K562 (cell line): ENCODE measurements around the gene VGF. TPM values are rescaled to one million over a fixed set of nuclear protein-coding genes. Genes with fewer than 3 reads are reported as not detected.

Experiments used
- ATAC-seq: fragments of 200-7000 bp; cut with Tn5 transposase; 3 replicates; pipeline ENCODE4 v1.9.1; 2020; ENCODE audit warnings: moderate library complexity
- BruUV-seq: library from RNA; stranded (reverse); fragments of 400-500 nt; replicated peaks from 2 replicates; lab custom pipeline; 2021; lab: Mats Ljungman, UMichigan
- CTCF ChIA-PET: fragments of 300-600 bp; formaldehyde crosslinking; extraction: SDS; loops from one replicate; lab custom pipeline; 2021; ENCODE audit warnings: low intra/inter-chr PET ratio; lab: Yijun Ruan, JAX
- POLR2A ChIA-PET: fragments of 300-600, 350-650 bp; sonication (Branson Sonifier 250); formaldehyde crosslinking; extraction: SDS; loops from one replicate; lab custom pipeline; 2021; ENCODE audit warnings: antibody characterized with exemption, inconsistent platforms; lab: Yijun Ruan, JAX
- DNase-seq, 4 experiments: peaks; one replicate each; pipeline versions ENCODE4 v3.0.0 to v3.0.0-alpha.2; 2011 to 2018; ENCODE audit warnings: low spot score in 3 of 4, mixed read lengths in 3 of 4; ENCODE audit errors: extremely low read depth in 1 of 4
- FAIRE-seq: peaks from 2 replicates; lab custom pipeline; 2011; peaks lifted over from hg19 to GRCh38; lab: Jason Lieb, UNC
- H2AFZ ChIP-seq: 2 replicates; pipeline ENCODE4 v1.6.0; 2011; ENCODE audit warnings: low read depth, low read length, control low read depth, inconsistent platforms
- H3K27ac ChIP-seq: fragments of 200-600 bp; 3 replicates; pipeline ENCODE4 v1.8.0; 2011; ENCODE audit warnings: low read depth, mild to moderate bottlenecking, control low read depth, inconsistent platforms, low read length, moderate library complexity, mixed read lengths; ENCODE audit errors: extremely low read depth
- H3K27me3 ChIP-seq, 2 experiments: fragments of 300-600 bp in 1 of 2; 2 replicates in 1 of 2; 3 replicates in 1 of 2; pipeline versions ENCODE4 v1.6.0 to v1.8.0; 2011; ENCODE audit warnings: inconsistent platforms in 2 of 2, low read length in 2 of 2, mild to moderate bottlenecking in 1 of 2, mixed read lengths in 1 of 2, moderate library complexity in 1 of 2; ENCODE audit not compliant: control insufficient read depth in 2 of 2, insufficient read depth in 2 of 2
- H3K36me3 ChIP-seq: fragments of 300-600 bp; 3 replicates; pipeline ENCODE4 v1.8.0; 2011; ENCODE audit warnings: mild to moderate bottlenecking, low read length, inconsistent platforms; ENCODE audit not compliant: control insufficient read depth, insufficient read depth
- H3K4me1 ChIP-seq, 2 experiments: fragments of 200-600 bp in 1 of 2; replicated peaks in 1 of 2; 2 replicates in 1 of 2; 3 replicates in 1 of 2; pipeline versions ENCODE4 v1.5.1 to v1.8.0; 2011; ENCODE audit warnings: inconsistent platforms in 2 of 2, low read length in 2 of 2, mild to moderate bottlenecking in 1 of 2, mixed read lengths in 1 of 2, moderate library complexity in 1 of 2; ENCODE audit not compliant: control insufficient read depth in 2 of 2, insufficient read depth in 2 of 2
- H3K4me2 ChIP-seq: 2 replicates; pipeline ENCODE4 v1.6.1; 2011; ENCODE audit warnings: low read length, control low read depth, inconsistent platforms, mixed read lengths; ENCODE audit not compliant: insufficient read depth
- H3K4me3 ChIP-seq: fragments of 200-600 bp; sonication (generic), shearing (Covaris generic); 2 replicates; pipeline ENCODE4 v1.5.1; 2016; ENCODE audit warnings: control low read depth, inconsistent platforms
- H3K79me2 ChIP-seq: fragments of 200-600 bp; 3 replicates; pipeline ENCODE4 v1.8.0; 2011; ENCODE audit warnings: low read length, inconsistent platforms; ENCODE audit not compliant: control insufficient read depth, insufficient read depth
- H3K9ac ChIP-seq, 2 experiments: 2 replicates each; pipeline versions ENCODE4 v1.6.0 to v1.6.1; 2011; ENCODE audit warnings: low read depth in 2 of 2, low read length in 2 of 2, control low read depth in 1 of 2, inconsistent platforms in 1 of 2, mild to moderate bottlenecking in 1 of 2, mixed read lengths in 1 of 2; ENCODE audit not compliant: insufficient read depth in 1 of 2
- H3K9me1 ChIP-seq: one replicate; pipeline ENCODE4 v1.6.0; 2011; ENCODE audit warnings: inconsistent platforms, mild to moderate bottlenecking, low read length, moderate library complexity; ENCODE audit not compliant: control insufficient read depth, insufficient read depth
- H3K9me3 ChIP-seq: replicated peaks from 2 replicates; pipeline ENCODE4 v1.5.1; 2011; ENCODE audit warnings: low read depth, low read length, inconsistent platforms; ENCODE audit not compliant: control insufficient read depth, insufficient read depth
- H4K20me1 ChIP-seq: replicated peaks from 2 replicates; pipeline ENCODE4 v1.6.1; 2011; ENCODE audit warnings: low read length, inconsistent platforms, mixed read lengths; ENCODE audit not compliant: control insufficient read depth, insufficient read depth
- CTCFL ChIP-seq: IDR thresholded peaks from 2 replicates; pipeline ENCODE4 v1.6.1; 2011; ENCODE audit warnings: borderline replicate concordance, low read depth, mild to moderate bottlenecking, moderate library complexity, low read length; ENCODE audit not compliant: insufficient read depth, poor library complexity, severe bottlenecking
- ELF4 ChIP-seq: fragments of 450-650 bp; formaldehyde crosslinking; IDR thresholded peaks from 2 replicates; pipeline ENCODE4 v1.4.0; 2022; ENCODE audit warnings: missing genetic modification characterization
- WGBS: fragments of 100-300 bp; shearing (Covaris generic); methylation state at CpG from one replicate; pipeline ENCODE4 v1.1.6; 2016; ENCODE audit warnings: low coverage, mixed read lengths; ENCODE audit not compliant: insufficient coverage; ENCODE audit errors: missing lambda C conversion rate; 5-methylcytosine and 5-hydroxymethylcytosine counted together
- in situ Hi-C: fragments of 300-500 bp; cut with MboI; formaldehyde crosslinking; loops from 4 replicates; pipeline ENCODE4 v1.15.0; 2018; ENCODE audit warnings: inconsistent platforms, mixed read lengths
- intact Hi-C: fragments of 100-400 bp; cut with micrococcal nuclease; formaldehyde crosslinking; loops from 2 replicates; pipeline ENCODE4 v1.14.2; 2022
- polyA plus RNA-seq, 8 experiments: library from polyadenylated mRNA; depleted of rRNA in 4 of 8; stranded (reverse) in 5 of 8; unstranded in 3 of 8; fragments of >200 nt; fragmentation: Nextera tagmentation in 2 of 8; fragmentation: Illumina TruSeq in 1 of 8; extraction: Ambion mirVana in 2 of 8; extraction: Trizol in 1 of 8; gene quantifications; 2 replicates each; pipeline versions ENCODE4 v1.2.1 to v1.2.3, GENCODE V29; 2011 to 2014; ENCODE audit warnings: inconsistent platforms in 1 of 8, missing spikeins in 1 of 8
- total RNA-seq, 7 experiments: library from RNA; depleted of rRNA in 6 of 7; stranded (reverse); fragments of >200 nt in 6 of 7; fragmentation: Illumina TruSeq in 2 of 7; extraction: Trizol in 2 of 7; gene quantifications; 2 replicates each; pipeline versions ENCODE4 v1.2.1 to v1.2.3, GENCODE V29; 2011 to 2021; ENCODE audit warnings: low replicate concordance in 1 of 7
- TF ChIP-seq, protein P1 (sequence below): fragments of 450-650 bp; IDR thresholded peaks from 2 replicates; pipeline ENCODE4 v1.6.1; 2016

Gene VGF
- total and polyA plus RNA-seq, 9 of the 15 experiments (the other 6 are each of a cell fraction or from before 2014, with no cell fraction given), result 0.03 to 5.7 (median 0.34) TPM

DNA sequence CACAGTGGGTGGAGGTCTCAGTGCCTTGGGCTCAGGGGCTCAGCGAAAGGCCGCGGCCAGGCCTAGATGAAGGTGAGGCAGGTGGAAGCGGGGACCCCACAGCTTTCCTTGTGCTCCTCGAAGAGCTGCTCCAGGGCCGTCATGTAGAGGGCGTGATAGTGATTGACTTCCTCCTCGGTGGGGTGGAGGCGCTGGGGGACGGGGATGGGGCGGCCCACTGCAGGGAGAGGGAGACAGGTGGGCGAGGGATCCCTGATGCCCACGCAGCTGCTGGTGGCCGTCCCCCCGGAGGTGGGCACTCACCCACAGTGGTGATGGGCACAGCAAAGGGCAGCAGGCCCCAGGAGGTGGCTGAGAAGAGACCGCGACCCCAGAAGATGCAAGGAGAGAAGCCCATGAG lies 30.5 kb upstream of the VGF start:
- Histone ChIP-seq H3K79me2 (no peaks in the 10 kb centered on the region), H3K4me2 (no peak overlapping the region), H3K9me1 (no peaks in the 10 kb centered on the region), H3K36me3 (no peaks in the 10 kb centered on the region), H3K9ac (peak overlapping the region in 1 of 2 experiments; percentile 65; a peak in 1 of 4 replicates), H4K20me1 (no peaks in the 10 kb centered on the region), H3K27ac (no peak overlapping the region), H3K4me3 (no peak overlapping the region), H2AFZ (no peak overlapping the region), H3K27me3 (peaks cover 0 to 10% of the 10 kb centered on the region in 2 experiments; a peak in 2 of 5 replicates), H3K4me1 (peaks cover 7 to 16% of the 10 kb centered on the region in 2 experiments), H3K9me3 (no peaks in the 10 kb centered on the region)
- in situ Hi-C loops (no loop called here), intact Hi-C loops (no loop called here)
- WGBS, result 42% methylated on average over 13 of the region's 17 CpGs
- BruUV-seq, result no TSS peak
- ChIA-PET CTCF (interaction anchor here (0.6 to 0.7 kb wide), 2 partner anchors 23 to 294 kb away, joined by 4 to 5 read pairs; no protein-coding TSS in a partner anchor), POLR2A (interaction anchor here (0.6 kb wide), 1 partner anchor 361 kb away, joined by 3 read pairs; no protein-coding TSS in a partner anchor)
- peak; percentile 36; the same call in 2 of the 3 replicates for ATAC-seq
- TF ChIP-seq ELF4 (CRISPR knock-in tag) (no peak), CTCFL (peak; percentile 59)
- TF ChIP-seq, protein P1, sequence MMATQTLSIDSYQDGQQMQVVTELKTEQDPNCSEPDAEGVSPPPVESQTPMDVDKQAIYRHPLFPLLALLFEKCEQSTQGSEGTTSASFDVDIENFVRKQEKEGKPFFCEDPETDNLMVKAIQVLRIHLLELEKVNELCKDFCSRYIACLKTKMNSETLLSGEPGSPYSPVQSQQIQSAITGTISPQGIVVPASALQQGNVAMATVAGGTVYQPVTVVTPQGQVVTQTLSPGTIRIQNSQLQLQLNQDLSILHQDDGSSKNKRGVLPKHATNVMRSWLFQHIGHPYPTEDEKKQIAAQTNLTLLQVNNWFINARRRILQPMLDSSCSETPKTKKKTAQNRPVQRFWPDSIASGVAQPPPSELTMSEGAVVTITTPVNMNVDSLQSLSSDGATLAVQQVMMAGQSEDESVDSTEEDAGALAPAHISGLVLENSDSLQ, result 0 out of 2 replicates have a peak, but pooled peaks have one; percentile 23
- no peak for DNase-seq
- no peak for FAIRE-seq
